ENCODE results near the gene ADGRA1. TPM values are rescaled to one million over a fixed set of nuclear protein-coding genes. Genes with fewer than 3 reads are reported as not detected.

Gene ADGRA1
- total and polyA plus RNA-seq, 2 of the 8 experiments (the other 6 are each of a cell fraction or from before 2014, with no cell fraction given) = 0.17 to 0.21 TPM

- TF ChIP-seq CHD7 (IDR thresholded peaks at IDR 0.05; ENCODE audit: insufficient replicate concordance, low read length) = no peak
- TF ChIP-seq FOSL1 (IDR thresholded peaks at IDR 0.05; ENCODE audit: insufficient read depth, low read depth, low read length) = no peak
- TF ChIP-seq E2F6 (IDR thresholded peaks at IDR 0.05) = no peak
- TF ChIP-seq TEAD4 (IDR thresholded peaks at IDR 0.05; ENCODE audit: low read depth, low read length) = no peak
- TF ChIP-seq USF2 (IDR thresholded peaks at IDR 0.05; ENCODE audit: low read length) = no peak
- TF ChIP-seq CTBP2 (IDR thresholded peaks at IDR 0.05; ENCODE audit: borderline replicate concordance, insufficient read depth, insufficient read length, low read length) = no peak
- TF ChIP-seq CHD1 (IDR thresholded peaks at IDR 0.05; ENCODE audit: low read depth, low read length) = no peak
- no peak for TF ChIP-seq HDAC2 (IDR thresholded peaks at IDR 0.05; ENCODE audit: borderline replicate concordance in 1 of 2, low read depth in 2 of 2, low read length in 2 of 2)
- no peak for TF ChIP-seq RAD21 (IDR thresholded peaks at IDR 0.05 in 1 of 2, conservative IDR thresholded peaks at IDR 0.05 in 1 of 2; ENCODE audit: low read depth in 2 of 2, low read length in 2 of 2)
Observed at GRCh38 chr10:133062085-133062484, 25.6 kb upstream of the ADGRA1 start (continued).
